ENCODE measurements around the gene WDR44.
"Not testable (repeated sequence)": the region's sequence is repeated elsewhere in the genome, so short reads cannot be mapped to it uniquely, and the experiment has no call there.

Gene WDR44, protein sequence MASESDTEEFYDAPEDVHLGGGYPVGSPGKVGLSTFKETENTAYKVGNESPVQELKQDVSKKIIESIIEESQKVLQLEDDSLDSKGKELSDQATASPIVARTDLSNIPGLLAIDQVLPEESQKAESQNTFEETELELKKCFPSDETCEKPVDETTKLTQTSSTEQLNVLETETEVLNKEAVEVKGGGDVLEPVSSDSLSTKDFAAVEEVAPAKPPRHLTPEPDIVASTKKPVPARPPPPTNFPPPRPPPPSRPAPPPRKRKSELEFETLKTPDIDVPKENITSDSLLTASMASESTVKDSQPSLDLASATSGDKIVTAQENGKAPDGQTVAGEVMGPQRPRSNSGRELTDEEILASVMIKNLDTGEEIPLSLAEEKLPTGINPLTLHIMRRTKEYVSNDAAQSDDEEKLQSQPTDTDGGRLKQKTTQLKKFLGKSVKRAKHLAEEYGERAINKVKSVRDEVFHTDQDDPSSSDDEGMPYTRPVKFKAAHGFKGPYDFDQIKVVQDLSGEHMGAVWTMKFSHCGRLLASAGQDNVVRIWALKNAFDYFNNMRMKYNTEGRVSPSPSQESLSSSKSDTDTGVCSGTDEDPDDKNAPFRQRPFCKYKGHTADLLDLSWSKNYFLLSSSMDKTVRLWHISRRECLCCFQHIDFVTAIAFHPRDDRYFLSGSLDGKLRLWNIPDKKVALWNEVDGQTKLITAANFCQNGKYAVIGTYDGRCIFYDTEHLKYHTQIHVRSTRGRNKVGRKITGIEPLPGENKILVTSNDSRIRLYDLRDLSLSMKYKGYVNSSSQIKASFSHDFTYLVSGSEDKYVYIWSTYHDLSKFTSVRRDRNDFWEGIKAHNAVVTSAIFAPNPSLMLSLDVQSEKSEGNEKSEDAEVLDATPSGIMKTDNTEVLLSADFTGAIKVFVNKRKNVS

DNA sequence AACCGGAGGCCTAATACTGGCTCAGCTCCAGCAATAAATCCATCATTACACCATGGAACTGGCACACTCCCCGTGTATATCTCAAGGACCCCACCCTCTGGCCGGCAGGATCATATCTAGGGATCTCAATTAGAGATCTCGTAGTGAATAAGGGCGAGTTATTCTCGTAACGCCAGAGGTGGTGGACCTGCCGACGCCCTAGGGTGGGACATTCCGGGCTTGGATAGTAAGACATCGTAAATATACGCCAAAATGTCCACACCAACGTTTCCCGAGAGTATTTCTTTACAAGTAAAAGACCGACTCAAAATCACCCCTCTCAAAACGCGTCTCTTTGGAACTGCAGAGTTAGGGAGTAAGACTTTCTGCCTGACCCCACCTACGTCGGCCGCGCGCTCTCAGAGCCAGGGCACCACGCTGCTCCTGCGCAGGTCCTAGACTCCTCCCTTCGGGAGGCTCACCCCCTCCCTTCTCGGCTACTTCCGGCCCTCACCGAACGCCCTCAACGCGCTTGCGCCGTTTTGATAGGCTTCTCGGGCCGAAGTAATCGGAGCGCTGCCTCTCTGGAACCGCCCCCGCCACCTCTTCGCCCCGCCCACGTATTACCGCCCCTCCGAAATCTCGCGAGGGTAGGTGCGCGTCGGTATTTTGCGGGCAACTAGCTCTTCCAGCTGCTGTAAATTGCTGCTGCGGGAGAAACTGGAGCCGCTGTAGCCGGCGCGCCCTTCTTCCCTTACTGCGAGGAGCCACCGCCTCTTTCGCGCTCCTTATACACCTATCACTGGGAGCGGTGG lies at the start of gene WDR44:
Gene WDR44 (plus strand): TSS at position 643 of the 794 bp plus-strand sequence. CDS start 398 bp downstream, outside the sequence.
- DNase-seq = peak; percentile 94

DNA sequence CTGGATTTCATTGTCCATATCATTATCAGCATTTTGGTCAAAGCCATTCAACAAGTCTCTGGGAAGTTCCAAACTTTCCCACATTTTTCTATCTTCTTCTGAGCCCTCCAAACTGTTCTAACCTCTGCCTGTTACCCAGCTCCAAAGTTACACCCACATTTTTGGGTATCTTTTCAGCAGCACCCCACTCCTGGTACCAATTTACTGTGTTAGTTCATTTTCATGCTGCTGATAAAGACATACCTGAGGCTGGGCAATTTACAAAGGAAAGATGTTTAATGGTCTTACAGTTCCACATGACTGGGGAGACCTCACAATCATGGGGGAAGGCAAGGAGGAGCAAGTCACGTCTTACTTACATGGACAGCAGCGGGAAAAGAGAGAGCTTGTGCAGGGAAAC lies 40.1 kb upstream of the WDR44 start:
- not testable (repeated sequence) for DNase-seq

DNA sequence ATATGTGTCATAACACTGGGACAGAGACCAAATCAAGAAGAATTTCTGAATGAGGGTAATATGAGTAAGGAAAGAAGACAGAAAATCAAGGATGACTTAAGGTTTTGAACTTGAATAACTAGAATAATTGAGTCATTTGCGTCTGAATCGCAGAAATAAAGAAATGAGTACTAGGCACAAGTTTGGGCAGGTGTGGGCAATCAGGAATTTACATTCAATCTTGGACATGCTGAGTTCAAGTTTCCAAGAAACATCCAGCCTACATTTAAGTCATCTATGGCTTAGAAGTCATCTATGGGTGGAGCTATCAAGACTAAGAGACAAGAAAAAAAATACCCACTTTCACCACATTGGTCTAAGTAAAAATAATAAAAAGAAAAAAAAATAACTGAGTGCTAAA lies 30.4 kb upstream of the WDR44 start:
- no peak for DNase-seq

DNA sequence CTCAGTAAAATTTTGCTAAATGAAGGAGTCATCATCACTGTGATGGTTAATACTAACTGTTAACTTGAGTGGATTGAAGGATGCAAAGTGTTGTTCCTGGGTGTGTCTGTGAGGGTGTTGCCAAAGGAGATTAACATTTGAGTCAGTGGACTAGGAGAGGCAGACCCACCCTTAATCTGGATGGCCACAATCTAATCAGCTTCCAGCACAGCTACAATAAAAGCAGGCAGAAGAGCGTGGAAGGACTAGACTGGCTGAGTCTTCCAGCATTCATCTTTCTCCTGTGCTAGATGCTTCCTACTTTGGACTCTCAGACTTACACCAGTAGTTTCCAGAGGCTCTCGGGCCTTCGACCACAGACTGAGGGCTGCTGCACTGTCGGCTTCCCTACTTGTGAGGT lies 21.3 kb upstream of the WDR44 start:
- DNase-seq = no peak

DNA sequence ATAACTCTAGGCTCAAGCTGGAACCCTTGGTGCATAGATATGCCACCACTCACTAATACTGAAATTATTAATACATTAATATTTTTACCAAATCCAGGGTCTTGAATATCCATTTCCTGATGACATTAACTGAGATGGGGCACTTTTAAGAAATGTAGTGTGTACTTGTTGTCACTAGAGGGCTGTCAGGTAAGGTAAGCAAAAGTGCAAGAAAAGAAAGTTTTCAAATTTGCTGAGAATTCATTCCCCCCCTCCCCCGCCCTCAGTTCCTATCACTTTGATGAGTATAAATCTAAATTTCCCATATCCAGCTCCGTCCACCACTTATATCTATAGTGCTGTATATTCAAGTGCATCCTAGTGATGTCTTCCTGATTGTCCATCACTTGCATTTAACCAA lies 20.5 kb upstream of the WDR44 start:
- DNase-seq = no peak

DNA sequence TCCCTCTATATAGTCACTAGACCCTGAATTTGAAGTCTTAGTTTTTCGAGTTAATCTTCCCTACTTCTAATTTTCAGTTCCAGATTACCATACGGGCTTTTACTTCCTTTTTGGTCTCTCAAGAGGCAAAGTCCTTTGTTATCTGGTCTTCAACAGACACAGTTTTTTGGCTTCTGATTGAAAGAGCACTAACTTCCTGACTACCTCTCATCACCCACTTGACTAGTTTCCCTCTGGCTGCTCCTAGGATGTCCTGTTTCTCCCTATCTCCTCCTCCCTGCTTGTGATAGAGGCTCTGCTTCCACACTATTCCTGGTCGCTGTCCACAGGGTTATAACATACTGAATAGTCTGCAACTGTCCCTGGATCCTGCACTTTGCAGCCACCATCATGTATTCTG lies 16.7 kb upstream of the WDR44 start:
- DNase-seq = no peak

DNA sequence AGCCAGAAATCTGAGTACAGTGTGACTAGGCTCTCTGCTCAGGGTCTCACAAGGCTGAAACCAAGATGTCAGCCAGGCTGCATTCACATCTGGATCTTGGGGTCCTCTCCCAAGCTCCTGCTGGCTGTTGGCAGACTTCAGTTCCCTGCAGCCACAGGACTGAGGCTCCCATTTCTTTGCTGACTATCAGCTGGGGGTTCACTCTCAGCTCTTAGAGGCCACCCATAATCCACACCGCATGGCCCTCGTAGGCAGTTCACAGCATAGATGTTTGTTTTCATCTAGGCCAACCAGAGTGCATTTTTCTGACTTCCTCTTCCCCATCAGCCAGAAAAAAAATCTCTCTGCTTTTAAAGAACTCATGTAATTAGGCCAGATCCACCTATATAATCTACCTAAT lies 8.2 kb upstream of the WDR44 start:
- DNase-seq = no peak

DNA sequence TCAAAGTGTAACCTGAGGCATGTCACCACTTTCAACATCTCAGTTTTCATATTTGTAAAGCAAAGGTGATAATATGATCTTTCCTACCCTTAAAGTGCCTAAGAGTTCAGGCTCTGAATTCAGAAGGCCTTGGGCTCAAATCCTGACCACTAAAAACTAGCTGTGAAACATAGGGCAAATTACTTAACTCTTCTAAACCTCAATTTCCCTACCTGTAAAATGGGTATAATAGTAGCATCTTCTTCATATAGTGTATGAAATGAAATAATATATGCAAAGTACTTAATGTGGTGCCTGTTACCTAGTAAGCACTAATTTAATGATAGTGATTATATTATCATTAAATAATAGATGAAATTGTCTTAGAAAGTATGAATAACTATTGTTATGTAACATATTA lies 7.0 kb upstream of the WDR44 start:
- DNase-seq = no peak

DNA sequence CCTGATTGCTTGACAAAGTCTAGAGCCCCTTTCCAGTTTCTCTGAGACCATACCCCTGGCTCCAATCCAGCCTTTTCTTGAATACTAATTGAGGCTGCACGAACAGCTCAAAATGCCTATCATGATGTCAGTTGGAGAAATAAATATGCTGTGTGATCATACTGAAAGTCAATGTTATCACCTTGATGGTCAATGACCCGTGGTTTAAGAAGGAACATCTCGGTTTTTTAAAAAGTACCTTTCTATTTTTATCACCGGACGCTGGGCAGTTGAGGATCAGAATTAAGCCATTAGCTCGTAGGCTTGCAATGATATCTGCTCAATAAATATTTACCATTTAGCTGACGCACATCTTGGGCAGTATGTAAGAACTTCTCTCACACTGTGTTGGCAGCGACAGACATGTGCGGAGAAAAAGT lies 852 bp upstream of the WDR44 start:
- no peak for DNase-seq

DNA sequence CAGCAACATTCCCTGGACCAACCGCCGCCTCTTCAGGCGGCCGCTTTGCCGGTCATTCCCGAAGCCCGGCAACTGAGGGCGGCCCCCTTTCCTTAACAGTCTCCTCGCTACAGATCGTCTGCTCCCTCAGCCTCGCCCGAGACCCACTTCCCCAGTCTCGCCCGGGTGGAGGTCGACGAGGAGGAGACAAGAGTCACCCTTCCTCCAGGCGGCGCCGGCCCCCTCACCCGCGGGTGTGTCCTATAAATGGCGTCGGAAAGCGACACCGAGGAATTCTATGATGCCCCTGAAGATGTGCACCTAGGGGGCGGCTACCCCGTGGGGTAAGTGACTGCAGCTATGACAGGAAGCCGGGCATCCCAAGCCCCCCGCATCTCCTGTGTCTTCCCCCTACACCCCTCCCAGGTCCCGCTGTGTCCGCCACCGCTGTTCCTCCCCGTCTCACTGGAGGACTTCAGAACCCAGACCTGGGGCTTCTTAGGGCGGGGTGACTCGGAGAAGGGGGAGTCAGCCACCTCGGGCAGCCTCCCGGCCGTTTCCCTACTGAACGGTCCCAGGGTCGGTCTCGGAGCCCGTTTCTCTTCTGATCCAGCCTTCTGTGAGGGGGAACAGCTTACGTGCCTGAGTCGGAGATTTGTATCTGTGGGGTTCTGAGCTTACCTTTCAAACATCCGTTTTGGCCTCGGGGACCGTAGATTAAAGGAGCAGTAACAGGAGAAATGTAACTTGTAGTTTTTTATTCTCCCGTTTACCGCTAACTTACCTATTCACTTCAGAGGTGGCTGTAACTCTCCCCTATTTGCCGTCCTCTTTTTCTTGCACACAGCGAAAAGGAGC lies 570 bp downstream of the WDR44 start:
- no peak for DNase-seq

DNA sequence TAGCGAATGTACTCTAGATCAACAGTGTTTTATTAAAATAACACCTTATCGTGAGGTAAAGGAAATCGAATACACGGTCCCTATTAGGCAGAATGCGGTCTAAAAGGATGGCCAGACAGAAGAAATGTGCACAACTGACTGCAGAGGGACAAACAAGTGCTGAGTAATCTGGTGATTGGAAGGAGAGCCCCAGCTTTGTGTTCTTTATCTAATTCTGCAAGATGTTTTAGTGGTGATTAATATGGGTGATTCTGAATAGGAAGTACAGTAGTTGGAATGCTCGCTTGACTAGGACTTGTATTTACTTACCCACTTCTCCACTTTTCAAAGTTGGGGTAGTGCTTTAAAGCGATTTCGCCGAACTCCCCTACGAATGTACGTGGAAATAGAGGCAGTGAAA lies 1.2 kb downstream of the WDR44 start:
- no peak for DNase-seq

DNA sequence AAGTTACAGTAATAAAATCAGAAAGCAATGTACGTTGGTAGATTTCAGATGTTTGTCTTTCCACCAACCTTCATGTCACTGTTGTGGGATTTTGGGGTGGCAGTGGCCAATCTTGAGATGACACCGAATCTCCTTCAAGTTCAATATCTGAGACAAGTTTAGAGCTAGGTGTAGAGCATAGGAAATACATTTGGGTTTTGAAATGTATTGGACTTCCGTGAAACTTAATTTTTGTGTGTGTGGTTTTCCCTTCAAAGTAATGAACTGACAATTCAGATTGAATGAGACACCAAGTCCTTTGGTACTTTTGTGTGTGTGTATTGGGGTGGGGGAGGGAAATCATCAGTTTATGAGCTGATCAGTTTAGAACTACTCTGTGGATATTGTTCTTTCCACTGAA lies 1.8 kb downstream of the WDR44 start:
- no peak for DNase-seq

DNA sequence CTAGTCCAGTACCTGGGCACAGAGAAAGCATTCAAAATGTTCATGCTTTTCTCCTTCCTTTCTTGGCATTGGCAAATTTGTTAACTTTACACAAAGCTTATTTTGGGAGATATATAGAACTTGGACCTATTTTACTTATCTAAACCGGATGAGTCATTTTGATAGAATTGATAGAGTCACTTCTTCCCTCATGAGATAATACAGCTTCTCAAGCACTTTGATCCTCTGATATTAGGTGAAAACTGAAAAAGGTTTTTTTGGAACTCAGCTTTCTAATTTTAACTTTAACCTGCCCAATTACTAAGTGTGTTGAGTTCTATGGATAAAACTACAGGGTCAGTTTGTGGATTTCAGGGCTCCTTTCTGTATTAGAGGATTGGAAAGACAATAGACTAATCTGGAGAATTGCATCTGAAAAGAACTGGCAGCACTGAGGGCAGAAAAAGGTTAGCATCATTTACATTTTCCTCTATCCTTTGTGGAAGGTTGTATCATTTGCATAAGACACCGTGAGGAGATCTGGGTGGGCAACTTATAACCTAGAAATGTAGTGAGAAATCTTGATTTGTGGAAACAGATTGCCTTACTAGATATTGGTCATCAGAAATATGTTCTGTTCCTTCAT lies 2.4 kb downstream of the WDR44 start:
- DNase-seq = no peak

DNA sequence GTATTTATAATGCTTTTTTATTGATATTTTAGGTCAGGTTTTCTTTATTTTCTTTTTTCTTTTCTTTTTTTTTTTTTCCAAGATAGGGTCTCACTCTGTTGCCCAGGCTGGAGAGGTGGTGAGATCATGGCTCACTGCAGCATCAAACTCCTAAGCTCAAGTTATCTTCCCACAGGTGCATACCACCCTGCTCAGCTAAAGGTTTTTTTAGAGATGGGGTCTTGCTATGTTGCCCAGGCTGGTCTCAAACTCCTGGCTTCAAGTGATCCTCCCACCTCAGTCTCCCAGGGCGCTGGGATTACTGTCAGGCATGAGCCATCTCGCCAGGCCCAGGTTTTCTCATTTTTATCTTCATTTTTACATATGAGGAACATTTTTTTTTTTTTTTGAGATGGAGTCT lies 3.3 kb downstream of the WDR44 start:
- no peak for DNase-seq

DNA sequence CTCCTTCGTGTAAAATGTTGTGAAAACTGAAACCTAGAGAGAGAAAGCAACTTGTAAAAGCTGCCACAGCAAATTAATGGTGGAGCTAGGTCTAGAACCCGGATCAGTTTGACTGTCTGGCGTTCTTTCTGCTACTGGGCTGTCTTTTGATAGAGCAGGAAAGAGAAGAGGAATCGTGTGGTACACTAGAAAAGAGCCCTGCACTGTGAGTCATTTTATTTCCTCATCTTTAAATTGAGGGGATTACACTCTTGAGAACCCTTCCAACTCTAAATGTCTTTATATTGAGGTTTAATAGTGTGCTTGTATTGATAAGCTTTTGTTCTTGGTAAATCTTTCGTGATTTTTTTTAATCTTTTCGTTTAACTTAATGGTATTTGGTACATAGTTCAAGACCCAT lies 4.3 kb downstream of the WDR44 start:
- DNase-seq = no peak

DNA sequence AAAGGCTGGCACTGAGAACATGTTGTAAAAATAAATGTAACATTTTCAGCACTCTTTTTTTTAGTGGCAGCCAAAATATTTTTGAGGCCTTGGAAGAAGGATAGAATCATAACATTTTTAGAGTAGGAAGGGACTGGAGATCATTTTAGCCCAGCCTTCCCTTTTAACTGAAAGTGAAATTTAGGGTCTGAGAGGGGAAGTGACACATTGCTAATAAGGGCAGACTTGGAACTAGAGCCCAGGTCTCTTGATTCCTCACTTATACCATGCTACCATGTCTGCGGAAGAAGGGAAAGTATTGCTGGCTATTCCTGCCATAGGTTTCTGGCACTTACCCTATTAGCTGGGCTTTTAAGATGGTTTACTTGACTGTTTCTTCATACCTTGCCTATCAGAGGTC lies 4.8 kb downstream of the WDR44 start:
- no peak for DNase-seq

DNA sequence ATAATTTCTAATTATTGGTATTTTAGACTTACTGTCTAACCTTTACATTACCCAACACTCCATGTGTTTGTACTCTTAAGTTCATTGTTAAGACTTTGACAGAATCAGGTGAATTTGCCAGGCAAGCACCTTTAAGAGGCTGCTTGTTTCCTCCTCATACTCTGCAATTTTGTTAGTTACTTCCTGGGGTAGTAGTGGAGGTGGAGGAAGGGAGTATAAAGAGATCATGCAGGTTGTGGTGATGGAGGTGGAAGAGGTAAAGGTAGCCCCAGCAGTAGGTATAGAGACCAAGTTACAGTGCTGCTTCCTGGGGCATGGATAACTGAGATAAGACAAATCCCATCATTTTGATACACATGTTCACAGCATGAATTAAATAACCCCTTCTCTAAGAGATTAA lies 6.7 kb downstream of the WDR44 start:
- DNase-seq = no peak

DNA sequence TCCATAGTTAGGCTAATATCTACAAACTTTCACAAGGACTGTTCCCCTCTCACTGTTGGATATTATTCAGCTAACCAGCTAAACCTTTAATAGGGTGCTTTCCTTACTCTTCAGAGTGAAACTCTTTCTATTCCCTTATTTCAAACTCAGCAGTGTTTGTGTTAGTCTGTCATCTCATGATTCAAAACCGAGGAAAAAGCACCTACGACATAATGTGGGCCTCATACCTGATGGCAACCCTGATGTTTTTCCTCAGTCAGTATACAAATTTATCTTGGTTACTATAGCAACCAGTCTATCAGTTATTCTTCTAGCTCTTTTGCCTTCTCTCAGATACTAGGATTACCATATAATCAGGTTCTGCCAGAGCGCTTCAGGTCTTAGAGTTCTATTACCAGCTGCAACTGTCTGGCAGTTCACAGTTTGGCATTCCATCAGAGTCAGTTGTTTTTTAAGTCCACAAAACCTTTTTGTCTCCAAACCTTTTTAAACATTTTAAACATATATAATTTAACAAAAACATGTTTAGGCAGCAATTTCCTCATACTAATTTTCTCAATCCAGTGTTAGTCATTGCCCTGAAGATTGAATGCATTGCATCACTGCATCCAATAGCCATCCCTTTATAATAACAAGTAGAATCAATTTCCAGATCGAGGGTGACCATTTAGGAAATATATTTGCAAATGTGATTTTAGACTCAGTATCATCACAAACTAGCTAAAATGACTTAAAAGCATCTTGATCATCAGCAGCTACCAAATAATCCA lies 7.4 kb downstream of the WDR44 start:
- DNase-seq = no peak

DNA sequence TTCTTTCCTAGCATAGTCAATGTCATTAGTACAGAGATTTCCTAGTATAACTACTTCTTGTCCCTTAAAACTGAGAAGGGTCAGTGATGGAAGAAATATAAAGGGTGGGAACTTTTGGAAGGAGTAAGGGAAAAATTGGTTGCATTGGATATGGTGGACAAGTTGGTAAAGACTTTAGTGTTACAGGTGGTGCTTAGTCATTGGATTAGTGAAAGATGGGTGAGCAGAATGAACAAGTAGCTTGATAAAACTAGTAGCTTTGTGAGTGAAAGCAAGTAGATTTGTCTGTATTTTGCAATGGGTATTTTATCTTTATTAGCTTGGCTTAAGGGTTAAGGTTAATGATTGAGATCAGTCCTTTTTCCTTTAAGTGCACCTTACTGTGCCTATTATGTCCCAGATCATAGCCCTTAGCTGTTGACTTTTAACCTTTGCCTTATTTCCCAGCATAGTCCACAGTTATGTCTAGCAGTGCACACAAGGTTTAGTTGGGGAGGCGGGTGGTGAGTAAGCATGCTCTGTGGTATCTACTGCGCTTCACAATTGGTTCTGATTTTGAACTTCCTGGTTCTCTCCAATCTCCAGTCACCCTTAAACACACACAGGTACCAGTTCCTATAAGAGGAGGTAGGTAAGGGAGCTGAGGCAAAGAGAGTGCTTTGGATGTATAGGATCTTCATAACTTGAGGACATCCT lies 9.5 kb downstream of the WDR44 start:
- no peak for DNase-seq

DNA sequence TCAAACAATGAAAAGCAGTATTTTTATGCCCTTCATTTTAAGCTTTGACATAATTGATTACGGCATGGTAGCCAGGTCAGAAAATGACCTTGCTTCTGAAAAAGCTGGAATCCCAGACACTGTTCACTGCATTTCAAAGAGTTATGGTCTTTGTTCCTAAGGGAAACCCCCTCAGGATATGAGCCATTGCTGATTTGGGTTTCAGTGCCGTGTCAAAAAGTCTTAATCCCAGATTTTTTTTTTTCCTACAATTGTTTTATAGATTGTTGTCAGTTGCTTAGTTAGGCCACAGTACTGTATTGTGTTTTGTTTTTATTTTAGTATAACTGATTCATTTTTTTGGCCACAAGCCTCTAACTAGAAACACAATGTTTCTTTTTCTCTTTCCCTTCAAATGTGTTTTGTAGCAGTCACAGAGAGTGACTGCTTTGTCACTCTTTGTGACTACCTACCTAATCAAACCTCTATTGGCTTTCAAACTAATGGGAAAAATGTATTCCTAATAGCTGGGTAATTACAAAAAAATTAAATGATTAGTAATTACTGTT lies 10.3 kb downstream of the WDR44 start:
- no peak for DNase-seq

Data from midbrain (tissue), 1 donor.